GM12864 (cell line): ENCODE results near the gene SDS.

Source experiments
- DNase-seq: peaks from one replicate; pipeline ENCODE4 v3.0.0-alpha.2; 2011; ENCODE audit warnings: low read depth
- H3K4me3 ChIP-seq: 2 replicates; pipeline ENCODE4 v1.5.1; 2011; ENCODE audit warnings: mild to moderate bottlenecking, low read depth, low read length, control low read depth
- CTCF ChIP-seq: IDR thresholded peaks from 2 replicates; pipeline ENCODE4 v1.5.1; 2011; ENCODE audit warnings: low read depth, mild to moderate bottlenecking, moderate library complexity, low read length, control low read depth, inconsistent platforms; ENCODE audit errors: missing control alignments

SDS gene

DNA sequence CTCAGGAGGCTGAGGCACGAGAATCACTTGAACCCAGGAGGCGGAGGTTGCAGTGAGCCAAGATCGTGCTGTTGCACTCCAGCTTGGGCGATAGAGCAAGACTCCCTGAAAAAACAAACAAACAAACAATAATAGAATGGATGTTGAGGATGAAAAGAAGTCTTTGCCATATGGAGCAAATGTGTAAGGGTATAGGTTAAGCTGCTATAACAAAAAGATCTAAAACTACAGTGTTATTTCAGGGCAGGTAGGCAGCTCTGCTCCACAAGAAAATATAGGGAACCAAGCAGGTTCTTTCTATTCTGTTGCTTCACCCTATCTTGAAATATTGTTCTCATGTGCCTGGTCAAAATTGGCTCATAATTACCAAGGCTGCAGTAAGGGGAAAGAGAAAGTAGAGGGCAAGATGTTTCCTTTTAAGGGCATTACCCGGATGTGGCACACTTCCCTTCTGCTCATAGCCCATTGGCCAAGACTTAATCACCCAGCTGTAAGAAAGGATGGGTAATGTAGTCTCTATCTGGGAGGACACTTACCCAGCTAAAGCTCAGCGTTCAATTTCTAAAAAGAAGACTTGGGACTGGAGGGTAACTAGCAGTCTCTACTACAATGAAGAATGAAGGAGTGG is 42.0 kb upstream of the SDS start:
- H3K4me3 ChIP-seq = no peak overlapping the region
- no peak for TF ChIP-seq CTCF
- no peak for DNase-seq

GRCh38 chr12:113443030-113443539 is 39.4 kb upstream of the SDS start:
- no peak for TF ChIP-seq CTCF
- no peak overlapping the region for H3K4me3 ChIP-seq
- DNase-seq = no peak

DNA sequence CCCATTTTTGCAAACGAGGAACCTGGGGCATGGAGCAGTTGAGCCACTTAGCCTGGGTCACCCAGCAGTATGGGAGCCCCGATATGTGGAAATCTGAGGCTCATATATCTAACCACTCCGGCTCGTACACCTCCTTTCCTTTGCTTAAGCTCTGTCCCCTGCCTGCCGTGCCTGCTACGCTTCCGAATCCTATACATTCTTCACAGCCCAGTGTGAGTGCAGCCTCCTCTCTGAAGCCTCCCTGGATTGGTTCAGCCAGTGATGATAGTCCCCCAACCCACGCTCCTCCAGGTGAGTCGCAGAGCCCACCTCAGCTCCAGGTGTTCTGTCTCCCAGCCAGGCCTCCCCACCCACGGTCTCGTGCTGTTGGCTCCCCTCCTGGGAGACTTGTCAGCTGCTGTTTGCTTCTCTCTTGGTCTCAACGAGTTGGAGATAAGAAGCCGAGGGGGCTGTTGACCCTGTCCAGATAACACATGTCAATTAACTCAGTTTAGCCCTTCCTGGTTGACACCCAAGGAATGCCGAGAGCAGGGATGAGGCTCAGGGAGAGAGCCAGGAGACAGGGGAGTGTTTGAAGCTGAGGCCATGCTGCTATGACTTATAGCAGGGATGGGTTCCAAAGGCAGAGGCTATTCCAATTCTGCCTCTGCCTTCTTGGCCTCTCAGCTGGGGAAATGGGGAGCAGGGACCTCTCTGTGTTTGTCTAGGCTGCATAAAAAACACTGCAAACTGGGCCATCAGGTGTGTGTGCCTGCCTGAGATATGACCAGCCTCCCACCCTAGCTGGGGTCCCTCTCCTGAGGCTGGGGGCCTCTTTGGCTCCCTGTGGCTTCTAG is 37.5 kb upstream of the SDS start:
- H3K4me3 ChIP-seq = no peak overlapping the region
- DNase-seq = no peak
- no peak for TF ChIP-seq CTCF

DNA sequence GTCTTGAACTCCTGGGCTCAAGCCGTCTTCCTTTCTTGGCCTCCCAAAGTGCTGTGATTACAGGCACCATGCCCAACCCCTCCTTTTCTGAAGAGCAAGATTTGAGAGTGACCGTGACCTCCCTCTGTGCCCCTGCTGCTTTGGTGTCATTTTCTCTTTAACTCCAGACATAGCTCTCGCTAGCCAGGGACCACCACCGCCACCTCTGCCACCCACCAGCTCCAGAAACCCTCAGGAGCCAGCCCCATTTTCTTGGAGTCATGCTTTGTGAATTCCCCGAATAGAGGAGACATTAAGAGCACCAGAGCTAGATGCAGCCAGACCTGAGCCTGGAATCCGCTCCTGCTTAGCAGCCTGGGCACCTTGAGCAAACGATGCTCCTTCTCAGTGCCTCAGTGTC is 36.6 kb upstream of the SDS start:
- no peak for TF ChIP-seq CTCF
- no peak overlapping the region for H3K4me3 ChIP-seq

GRCh38 chr12:113439606-113440030 is 35.9 kb upstream of the SDS start:
- peak; percentile 83 for TF ChIP-seq CTCF
- no peak for DNase-seq
- H3K4me3 ChIP-seq = no peak overlapping the region

More for the DNA sequence above, 36.6 kb upstream of the SDS start:
- DNase-seq = no peak

- no peak for TF ChIP-seq CTCF
- no peak overlapping the region for H3K4me3 ChIP-seq
These were observed 35.6 kb upstream of the SDS start for GRCh38 chr12:113439301-113439597.

More at GRCh38 chr12:113439301-113439597, 35.6 kb upstream of the SDS start:
- DNase-seq = no peak
